GM21423 (cell line): Measurements from ENCODE around the gene SCARF2.
"Not testable (repeated sequence)": the region's sequence is repeated elsewhere in the genome, so short reads cannot be mapped to it uniquely, and the experiment has no call there.

Experiments used
- ATAC-seq: cut with Tn5 transposase; IDR thresholded peaks from one replicate; pipeline ENCODE4 v1.9.1; 2021; ENCODE audit warnings: mild to moderate bottlenecking, moderate library complexity; ENCODE audit not compliant: unreplicated experiment

The SCARF2 gene

GRCh38 chr22:20437613-20438426 is at the start of gene SCARF2:
TSS of gene SCARF2 (minus strand) at chr22:20437825. CDS start at chr22:20437754, 71 bp downstream.
- ATAC-seq = no peak

GRCh38 chr22:20486229-20486628 is 48.6 kb upstream of the SCARF2 start:
- ATAC-seq = no peak

- no peak for ATAC-seq
Measured at GRCh38 chr22:20484948-20485683, 47.5 kb upstream of the SCARF2 start.

- ATAC-seq = no peak
Measured at GRCh38 chr22:20483771-20484170, 46.1 kb upstream of the SCARF2 start.

DNA sequence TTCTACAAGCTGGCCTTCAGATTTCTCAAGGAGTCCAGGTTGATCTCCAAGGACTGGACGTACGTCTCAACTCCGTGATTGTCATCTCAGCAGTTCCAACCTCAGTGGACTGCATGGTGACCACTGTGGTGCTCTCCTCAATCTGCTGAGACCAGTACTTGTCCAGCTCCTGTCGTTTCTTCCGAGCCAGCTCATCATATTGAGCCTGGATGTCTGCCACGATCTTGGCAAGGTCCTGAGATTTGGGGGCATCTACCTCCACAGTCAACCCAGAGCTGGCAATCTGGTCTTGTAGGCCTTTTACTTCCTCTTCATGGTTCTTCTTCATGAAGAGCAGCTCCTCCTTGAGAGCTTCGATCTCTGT is 45.5 kb upstream of the SCARF2 start:
- not testable (repeated sequence) for ATAC-seq

- ATAC-seq = no peak
Measured at GRCh38 chr22:20479612-20480196, 42.1 kb upstream of the SCARF2 start.

- not testable (repeated sequence) for ATAC-seq
Measured at GRCh38 chr22:20478059-20478458, 40.4 kb upstream of the SCARF2 start.

DNA sequence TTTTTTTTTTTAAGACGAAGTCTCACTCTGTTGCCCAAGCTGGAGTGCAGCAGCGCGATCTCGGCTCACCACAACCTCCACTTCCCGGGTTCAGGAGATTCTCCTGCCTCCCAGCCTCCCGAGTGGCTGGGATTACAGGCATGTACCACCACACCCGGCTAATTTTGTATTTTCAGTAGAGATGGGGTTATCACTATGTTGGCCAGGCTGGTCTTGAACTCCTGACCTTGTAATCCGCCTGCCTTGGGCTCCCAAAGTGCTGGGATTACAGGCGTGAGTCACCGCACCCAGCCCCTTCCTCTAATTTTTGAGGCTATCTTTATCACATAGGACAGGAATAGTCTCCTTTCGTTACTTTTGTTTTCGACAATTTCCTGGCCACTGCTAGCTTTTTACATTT is 37.9 kb upstream of the SCARF2 start:
- ATAC-seq = not testable (repeated sequence)

- ATAC-seq = no peak
Measured at GRCh38 chr22:20475115-20475436, 37.5 kb upstream of the SCARF2 start.

- ATAC-seq = no peak
Measured at GRCh38 chr22:20472629-20473442, 35.2 kb upstream of the SCARF2 start.

- no peak for ATAC-seq
Measured at GRCh38 chr22:20471126-20471833, 33.7 kb upstream of the SCARF2 start.

GRCh38 chr22:20470525-20470924 is 32.9 kb upstream of the SCARF2 start:
- not testable (repeated sequence) for ATAC-seq

GRCh38 chr22:20469110-20469868 is 31.7 kb upstream of the SCARF2 start:
- ATAC-seq = no peak

DNA sequence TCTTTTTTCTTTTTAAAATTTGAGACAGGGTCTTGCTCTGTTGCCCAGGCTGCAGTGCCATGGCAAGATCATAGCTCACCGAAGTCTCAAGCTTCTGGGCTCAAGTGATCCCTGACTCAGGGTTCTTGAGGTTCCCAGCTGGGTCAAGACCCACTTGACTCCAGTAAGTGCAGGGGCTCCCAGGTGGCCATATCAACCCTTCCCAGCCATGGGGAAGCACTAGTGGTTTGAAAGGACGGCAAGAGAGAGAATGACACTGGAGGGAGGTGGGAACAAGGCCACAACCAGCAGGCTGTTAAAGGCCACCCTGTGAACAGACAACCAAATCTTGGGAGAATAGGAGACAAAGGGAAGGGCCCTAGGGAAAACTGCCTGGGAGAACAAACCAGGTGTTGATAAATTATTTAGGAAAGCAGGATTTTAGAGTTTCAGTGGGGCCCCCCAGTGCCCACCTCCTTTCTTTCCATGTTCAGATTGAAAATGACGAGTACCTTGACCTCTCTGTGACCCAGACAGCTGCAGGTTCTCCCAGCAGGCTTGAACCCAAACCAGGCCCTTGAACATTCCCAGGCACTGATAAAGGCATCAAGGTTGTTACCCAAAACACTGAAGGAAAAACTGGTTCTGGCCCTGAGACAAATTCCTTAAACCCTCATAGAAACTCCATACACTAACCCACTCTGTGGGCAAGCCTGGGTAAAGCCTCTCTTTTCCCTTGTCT is 29.2 kb upstream of the SCARF2 start:
- ATAC-seq = no peak

GRCh38 chr22:20465759-20466077 is 28.1 kb upstream of the SCARF2 start:
- ATAC-seq = no peak

GRCh38 chr22:20464912-20465758 is 27.5 kb upstream of the SCARF2 start:
- ATAC-seq = no peak

- ATAC-seq = no peak
Measured at GRCh38 chr22:20464096-20464614, 26.5 kb upstream of the SCARF2 start.
